ENCODE results near the gene RBFOX1. TPM values are rescaled to one million over a fixed set of nuclear protein-coding genes. Genes with fewer than 3 reads are reported as not detected.

Gene RBFOX1
- polyA plus RNA-seq, 1 of the 3 experiments (the other 2 are of a cell fraction), result not detected

GRCh38 chr16:7450440-7450839, 117.8 kb downstream of the RBFOX1 start:
- H4K20me1 ChIP-seq (ENCODE audit: insufficient read depth), result no peaks in the 10 kb centered on the region
- ChIA-PET CTCF (no interaction called here), POLR2A (interaction anchor here (0.6 kb wide), 1 partner anchor 1851 kb away, joined by 3 read pairs; no protein-coding TSS in a partner anchor)
- H3K27ac ChIP-seq (ENCODE audit: low read depth in 2 of 2, low read length in 1 of 2), result no peak overlapping the region
- 22% methylated on average over 7 of the region's 7 CpGs for WGBS (ENCODE audit: low lambda C conversion rate)
- H3K79me2 ChIP-seq (ENCODE audit: insufficient read depth), result no peaks in the 10 kb centered on the region
- TF ChIP-seq ZBTB33 (IDR thresholded peaks at IDR 0.05; ENCODE audit: borderline replicate concordance, low read depth) (no peak), JUND (IDR thresholded peaks at IDR 0.05) (no peak)
- H3K9ac ChIP-seq, result no peak overlapping the region
- H3F3A ChIP-seq (replicated peaks; ENCODE audit: insufficient read depth), result no peaks in the 10 kb centered on the region
- H3K9me3 ChIP-seq, result no peaks in the 10 kb centered on the region
- H3K4me2 ChIP-seq, result no peak overlapping the region
- no peak overlapping the region for H2AFZ ChIP-seq (ENCODE audit: low read depth)
- no peak for DNase-seq
- no peaks in the 10 kb centered on the region for H3K9me2 ChIP-seq
- H3K36me3 ChIP-seq (replicated peaks in 1 of 2; ENCODE audit: control insufficient read depth in 1 of 2, insufficient read depth in 2 of 2, low read length in 1 of 2), result no peaks in the 10 kb centered on the region
- no peaks in the 10 kb centered on the region for H3K4me1 ChIP-seq (ENCODE audit: control insufficient read depth in 1 of 2, insufficient read depth in 2 of 2, low read depth in 1 of 2, low read length in 1 of 2)
- H3K4me3 ChIP-seq (ENCODE audit: low read depth in 2 of 2, low read length in 1 of 2), result no peak overlapping the region
- H3K27me3 ChIP-seq (ENCODE audit: insufficient read depth), result no peaks in the 10 kb centered on the region

GRCh38 chr16:7452090-7452489, 119.4 kb downstream of the RBFOX1 start:
- no peaks in the 10 kb centered on the region for H3K9me3 ChIP-seq
- H3F3A ChIP-seq (replicated peaks; ENCODE audit: insufficient read depth), result no peaks in the 10 kb centered on the region
- no peaks in the 10 kb centered on the region for H3K9me2 ChIP-seq
- TF ChIP-seq FOXM1 (IDR thresholded peaks at IDR 0.05; ENCODE audit: low read depth) (no peak), RCOR1 (IDR thresholded peaks at IDR 0.05; ENCODE audit: low read length) (no peak), ZBTB33 (IDR thresholded peaks at IDR 0.05; ENCODE audit: borderline replicate concordance, low read depth) (no peak), SMC3 (IDR thresholded peaks at IDR 0.05; ENCODE audit: low read depth, low read length) (no peak), IRF3 (IDR thresholded peaks at IDR 0.05; ENCODE audit: low read depth, low read length) (no peak), NFIC (IDR thresholded peaks at IDR 0.05; ENCODE audit: borderline replicate concordance) (no peak), SIN3A (IDR thresholded peaks at IDR 0.05; ENCODE audit: borderline replicate concordance, low read depth, low read length) (no peak), POLR2AphosphoS5 (IDR thresholded peaks at IDR 0.05; ENCODE audit: low read depth, low read length) (no peak), JUND (IDR thresholded peaks at IDR 0.05) (no peak)
- no peaks in the 10 kb centered on the region for H3K4me1 ChIP-seq (ENCODE audit: control insufficient read depth in 1 of 2, insufficient read depth in 2 of 2, low read depth in 1 of 2, low read length in 1 of 2)
- no peak overlapping the region for H2AFZ ChIP-seq (ENCODE audit: low read depth)
- no peak overlapping the region for H3K9ac ChIP-seq
- no peaks in the 10 kb centered on the region for H4K20me1 ChIP-seq (ENCODE audit: insufficient read depth)
- ChIA-PET CTCF (no interaction called here), POLR2A (no interaction called here)
- H3K27me3 ChIP-seq (ENCODE audit: insufficient read depth), result no peaks in the 10 kb centered on the region
- H3K4me3 ChIP-seq (ENCODE audit: low read depth in 2 of 2, low read length in 1 of 2), result no peak overlapping the region
- H3K4me2 ChIP-seq, result no peak overlapping the region
- H3K79me2 ChIP-seq (ENCODE audit: insufficient read depth), result no peaks in the 10 kb centered on the region
- DNase-seq, result no peak
- no peaks in the 10 kb centered on the region for H3K36me3 ChIP-seq (replicated peaks in 1 of 2; ENCODE audit: control insufficient read depth in 1 of 2, insufficient read depth in 2 of 2, low read length in 1 of 2)
- 54% methylated on average over 6 of the region's 6 CpGs for WGBS (ENCODE audit: low lambda C conversion rate)
- H3K27ac ChIP-seq (ENCODE audit: low read depth in 2 of 2, low read length in 1 of 2), result no peak overlapping the region

All from SK-N-SH (cell line).